Measurements from ENCODE around the gene RECK.

Gene RECK

GRCh38 chr9:36162211-36162738, 125.6 kb downstream of the RECK start:
- no peak for DNase-seq

GRCh38 chr9:36163049-36163785, 126.5 kb downstream of the RECK start:
- DNase-seq, result no peak

- no peak for DNase-seq
Measured at GRCh38 chr9:36163786-36164170, 127.1 kb downstream of the RECK start.

GRCh38 chr9:36164372-36164771, 127.7 kb downstream of the RECK start:
- DNase-seq, result no peak

GRCh38 chr9:36164989-36165388, 128.3 kb downstream of the RECK start:
- no peak for DNase-seq

GRCh38 chr9:36165826-36166167, 129.1 kb downstream of the RECK start:
- no peak for DNase-seq

GRCh38 chr9:36166168-36166927, 129.6 kb downstream of the RECK start:
- DNase-seq, result no peak

- no peak for DNase-seq
Measured at GRCh38 chr9:36169166-36169565, 132.5 kb downstream of the RECK start, which contains the start of gene CCIN. TSS of gene CCIN (plus strand) at chr9:36169388. CDS start at chr9:36169503, 115 bp downstream.

- no peak for DNase-seq
Measured at GRCh38 chr9:36169708-36170107, 133.0 kb downstream of the RECK start.

- DNase-seq, result no peak
Measured at GRCh38 chr9:36170531-36170930, 133.8 kb downstream of the RECK start.

GRCh38 chr9:36173861-36174260, 137.1 kb downstream of the RECK start:
- DNase-seq, result no peak
